Activated CD8-positive, alpha-beta memory T cell treated with anti-CD3 and anti-CD28 coated beads, Interleukin-2, amount 10 ng/mL, durations not matched to agents 7 days and 5 days (primary cell): ENCODE data around the gene CAPZB. TPM values are rescaled to one million over a fixed set of nuclear protein-coding genes. Genes with fewer than 3 reads are reported as not detected.

Experiments used
- ATAC-seq: fragments of 150-1000 bp; cut with Tn5 transposase; one replicate; pipeline ENCODE4 v1.10.0; 2021; ENCODE audit warnings: moderate library complexity
- CTCF ChIA-PET: fragments of 350-600 bp; sonication (Branson Sonifier 250); formaldehyde crosslinking; loops from one replicate; lab custom pipeline; 2021; ENCODE audit warnings: antibody characterized with exemption; lab: Charles Lee
- DNase-seq: peaks from one replicate; pipeline ENCODE4 v3.0.0-alpha.2; 2020
- H3K27ac Mint-ChIP-seq: one replicate; pipeline ENCODE4 v1.8.0; 2021; ENCODE audit warnings: mild to moderate bottlenecking, mixed read lengths
- H3K27me3 Mint-ChIP-seq: one replicate; pipeline ENCODE4 v1.8.0; 2021; ENCODE audit warnings: mixed read lengths
- H3K36me3 Mint-ChIP-seq: one replicate; pipeline ENCODE4 v1.8.0; 2021; ENCODE audit warnings: mild to moderate bottlenecking, mixed read lengths
- H3K4me1 Mint-ChIP-seq: one replicate; pipeline ENCODE4 v1.8.0; 2021; ENCODE audit warnings: mixed read lengths
- H3K4me3 Mint-ChIP-seq: one replicate; pipeline ENCODE4 v1.8.0; 2021; ENCODE audit warnings: mild to moderate bottlenecking, moderate library complexity, mixed read lengths
- H3K9me3 Mint-ChIP-seq: one replicate; pipeline ENCODE4 v1.8.0; 2022; ENCODE audit warnings: low read depth, mixed read lengths
- total RNA-seq, 2 experiments: library from RNA; stranded (reverse); gene quantifications; one replicate each; pipeline ENCODE4 v1.2.3, GENCODE V29; 2021

CAPZB gene
- total RNA-seq, 2 experiments from 2014 or later = 411 to 427 TPM

GRCh38 chr1:19348441-19349198 lies 136.7 kb downstream of the CAPZB start:
- Mint-ChIP-seq H3K9me3 (no peaks in the 10 kb centered on the region), H3K4me1 (no peaks in the 10 kb centered on the region), H3K4me3 (no peak overlapping the region), H3K36me3 (peaks cover 9% of the 10 kb centered on the region), H3K27ac (peak overlapping the region; percentile 28), H3K27me3 (no peaks in the 10 kb centered on the region)
- CTCF ChIA-PET = interaction anchor here (0.7 to 1.4 kb wide), 4 partner anchors 107 to 305 kb away, joined by 3 to 4 read pairs (median 4); no protein-coding TSS in a partner anchor
- DNase-seq (no peak), ATAC-seq (no peak)

GRCh38 chr1:19347533-19348172 lies 137.7 kb downstream of the CAPZB start:
- no peaks in the 10 kb centered on the region for H3K4me1 Mint-ChIP-seq
- DNase-seq (no peak), ATAC-seq (no peak)
- no peak overlapping the region for H3K27ac Mint-ChIP-seq
- H3K27me3 Mint-ChIP-seq = no peaks in the 10 kb centered on the region
- H3K4me3 Mint-ChIP-seq = no peak overlapping the region
- peaks cover 11% of the 10 kb centered on the region for H3K36me3 Mint-ChIP-seq
- no peaks in the 10 kb centered on the region for H3K9me3 Mint-ChIP-seq
- CTCF ChIA-PET = interaction anchor here (0.8 to 1.4 kb wide), 4 partner anchors 106 to 306 kb away, joined by 3 to 4 read pairs (median 3); no protein-coding TSS in a partner anchor

GRCh38 chr1:19346026-19346425 lies 139.3 kb downstream of the CAPZB start:
- H3K27me3 Mint-ChIP-seq = no peaks in the 10 kb centered on the region
- H3K9me3 Mint-ChIP-seq = no peaks in the 10 kb centered on the region
- no peak overlapping the region for H3K4me3 Mint-ChIP-seq
- H3K36me3 Mint-ChIP-seq = peaks cover 15% of the 10 kb centered on the region
- no peaks in the 10 kb centered on the region for H3K4me1 Mint-ChIP-seq
- no peak overlapping the region for H3K27ac Mint-ChIP-seq
- ATAC-seq = no peak
- DNase-seq = no peak
- CTCF ChIA-PET = interaction anchor here (0.9 to 1.0 kb wide), 2 partner anchors 115 to 298 kb away, joined by 3 to 4 read pairs; partner anchors contain the start of gene NBL1

- CTCF ChIA-PET = interaction anchor here (0.6 to 2.8 kb wide), 5 partner anchors 12 to 307 kb away, joined by 3 to 18 read pairs (median 3); partner anchors contain the start of gene NBL1
- Mint-ChIP-seq H3K9me3 (no peaks in the 10 kb centered on the region), H3K36me3 (peaks cover 15% of the 10 kb centered on the region), H3K4me1 (no peaks in the 10 kb centered on the region), H3K4me3 (no peak overlapping the region), H3K27ac (no peak overlapping the region), H3K27me3 (no peaks in the 10 kb centered on the region)
- DNase-seq = no peak
- no peak for ATAC-seq
These were observed 139.9 kb downstream of the CAPZB start for GRCh38 chr1:19345391-19345790.

GRCh38 chr1:19344831-19345230 lies 140.5 kb downstream of the CAPZB start:
- ATAC-seq = no peak
- Mint-ChIP-seq H3K9me3 (no peaks in the 10 kb centered on the region), H3K27me3 (no peaks in the 10 kb centered on the region), H3K4me3 (no peak overlapping the region), H3K4me1 (no peaks in the 10 kb centered on the region), H3K36me3 (peaks cover 15% of the 10 kb centered on the region), H3K27ac (no peak overlapping the region)
- no peak for DNase-seq
- CTCF ChIA-PET = interaction anchor here (0.6 to 2.8 kb wide), 12 partner anchors 12 to 318 kb away, joined by 3 to 18 read pairs (median 4); no protein-coding TSS in a partner anchor

- DNase-seq = peak; percentile 47
- H3K4me1 Mint-ChIP-seq = no peaks in the 10 kb centered on the region
- no peaks in the 10 kb centered on the region for H3K27me3 Mint-ChIP-seq
- H3K36me3 Mint-ChIP-seq = peaks cover 15% of the 10 kb centered on the region
- peak; percentile 56 for ATAC-seq
- no peak overlapping the region for H3K27ac Mint-ChIP-seq
- H3K9me3 Mint-ChIP-seq = no peaks in the 10 kb centered on the region
- no peak overlapping the region for H3K4me3 Mint-ChIP-seq
- CTCF ChIA-PET = interaction anchor here (0.6 to 2.8 kb wide), 16 partner anchors 9 to 318 kb away, joined by 3 to 18 read pairs (median 4); no protein-coding TSS in a partner anchor
These were observed 140.9 kb downstream of the CAPZB start for GRCh38 chr1:19344372-19344810.

- DNase-seq (no peak), ATAC-seq (no peak)
- H3K27ac Mint-ChIP-seq = no peak overlapping the region
- no peak overlapping the region for H3K4me3 Mint-ChIP-seq
- peaks cover 21% of the 10 kb centered on the region for H3K36me3 Mint-ChIP-seq
- peaks cover 2% of the 10 kb centered on the region for H3K4me1 Mint-ChIP-seq
- H3K9me3 Mint-ChIP-seq = no peaks in the 10 kb centered on the region
- no peaks in the 10 kb centered on the region for H3K27me3 Mint-ChIP-seq
- CTCF ChIA-PET = interaction anchor here (0.6 to 2.8 kb wide), 15 partner anchors 9 to 319 kb away, joined by 3 to 18 read pairs (median 3); no protein-coding TSS in a partner anchor
These were observed 141.6 kb downstream of the CAPZB start for GRCh38 chr1:19343617-19344350.

- Mint-ChIP-seq H3K36me3 (peaks cover 26% of the 10 kb centered on the region), H3K9me3 (no peaks in the 10 kb centered on the region), H3K4me3 (no peak overlapping the region), H3K27me3 (no peaks in the 10 kb centered on the region), H3K4me1 (peaks cover 5% of the 10 kb centered on the region), H3K27ac (no peak overlapping the region)
- ATAC-seq (no peak), DNase-seq (no peak)
- CTCF ChIA-PET = interaction anchor here (0.6 to 2.8 kb wide), 10 partner anchors 12 to 319 kb away, joined by 3 to 18 read pairs (median 3); no protein-coding TSS in a partner anchor
These were observed 142.3 kb downstream of the CAPZB start for GRCh38 chr1:19342894-19343616.

GRCh38 chr1:19342062-19342750 lies 143.1 kb downstream of the CAPZB start:
- CTCF ChIA-PET = interaction anchor here (0.6 to 2.3 kb wide), 14 partner anchors 9 to 319 kb away, joined by 3 to 10 read pairs (median 3); no protein-coding TSS in a partner anchor
- no peak for DNase-seq
- no peaks in the 10 kb centered on the region for H3K27me3 Mint-ChIP-seq
- H3K9me3 Mint-ChIP-seq = no peaks in the 10 kb centered on the region
- no peak overlapping the region for H3K4me3 Mint-ChIP-seq
- H3K27ac Mint-ChIP-seq = no peak overlapping the region
- ATAC-seq = no peak
- H3K4me1 Mint-ChIP-seq = peaks cover 13% of the 10 kb centered on the region
- H3K36me3 Mint-ChIP-seq = peaks cover 27% of the 10 kb centered on the region

GRCh38 chr1:19341201-19342061 lies 143.9 kb downstream of the CAPZB start:
- peaks cover 25% of the 10 kb centered on the region for H3K36me3 Mint-ChIP-seq
- peak; percentile 79 for DNase-seq
- CTCF ChIA-PET = interaction anchor here (0.8 to 2.3 kb wide), 14 partner anchors 10 to 320 kb away, joined by 3 to 10 read pairs (median 3); no protein-coding TSS in a partner anchor
- no peak overlapping the region for H3K4me3 Mint-ChIP-seq
- H3K4me1 Mint-ChIP-seq = peaks cover 19% of the 10 kb centered on the region
- no peaks in the 10 kb centered on the region for H3K27me3 Mint-ChIP-seq
- H3K27ac Mint-ChIP-seq = peak overlapping the region; percentile 43
- H3K9me3 Mint-ChIP-seq = no peaks in the 10 kb centered on the region
- peak; percentile 57 for ATAC-seq

GRCh38 chr1:19340387-19340937 lies 144.9 kb downstream of the CAPZB start:
- ATAC-seq (no peak), DNase-seq (no peak)
- Mint-ChIP-seq H3K27ac (no peak overlapping the region), H3K36me3 (peaks cover 25% of the 10 kb centered on the region), H3K4me1 (peaks cover 22% of the 10 kb centered on the region), H3K9me3 (no peaks in the 10 kb centered on the region), H3K4me3 (no peak overlapping the region), H3K27me3 (no peaks in the 10 kb centered on the region)
- CTCF ChIA-PET = interaction anchor here (1.1 to 2.3 kb wide), 4 partner anchors 14 to 321 kb away, joined by 3 to 7 read pairs (median 5); no protein-coding TSS in a partner anchor
